Memory B cell (primary cell): Measurements from ENCODE around the gene MILR1.
"Not testable (repeated sequence)": the region's sequence is repeated elsewhere in the genome, so short reads cannot be mapped to it uniquely, and the experiment has no call there.

Experiments
- ATAC-seq: fragments of 150-1000 bp; cut with Tn5 transposase; 2 replicates; pipeline ENCODE4 v1.10.0; 2021; ENCODE audit warnings: low read depth, mild to moderate bottlenecking, moderate library complexity
- DNase-seq, 2 donors: peaks; one replicate each; pipeline ENCODE4 v3.0.0; 2022; ENCODE audit warnings: low spot score in 2 of 2
- H3K27ac Mint-ChIP-seq: one replicate; pipeline ENCODE4 v1.8.0; 2022; ENCODE audit warnings: mild to moderate bottlenecking, moderate library complexity, mixed read lengths
- H3K27me3 Mint-ChIP-seq: one replicate; pipeline ENCODE4 v1.8.0; 2022; ENCODE audit warnings: mixed read lengths
- H3K36me3 Mint-ChIP-seq: one replicate; pipeline ENCODE4 v1.8.0; 2022; ENCODE audit warnings: mild to moderate bottlenecking, mixed read lengths
- H3K4me1 Mint-ChIP-seq: one replicate; pipeline ENCODE4 v1.8.0; 2022; ENCODE audit warnings: mixed read lengths
- H3K4me3 Mint-ChIP-seq: one replicate; pipeline ENCODE4 v1.8.0; 2022; ENCODE audit warnings: mild to moderate bottlenecking, moderate library complexity, mixed read lengths
- H3K9me3 Mint-ChIP-seq: one replicate; pipeline ENCODE4 v1.8.0; 2022; ENCODE audit warnings: mixed read lengths

The MILR1 gene

DNA sequence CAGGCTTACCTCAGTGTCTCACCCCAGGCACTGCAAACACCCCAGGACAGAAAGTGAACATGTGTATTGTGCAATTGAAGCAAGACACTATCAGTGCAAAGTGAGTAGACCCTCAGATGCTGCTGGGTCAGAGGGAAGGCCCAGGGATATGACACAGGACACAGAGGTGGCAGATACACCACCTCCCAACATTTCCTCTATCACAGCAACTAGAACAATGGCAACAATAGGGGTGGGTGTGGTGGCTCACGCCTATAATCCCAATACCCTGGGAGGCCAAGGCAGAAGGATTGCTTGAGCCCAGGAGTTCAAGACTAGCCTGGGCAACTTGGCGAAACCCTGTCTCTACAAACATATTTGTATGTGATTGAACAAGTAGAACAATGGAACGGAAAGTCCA is 22.5 kb downstream of the MILR1 start:
- H3K9me3 Mint-ChIP-seq: no peaks in the 10 kb centered on the region
- no peak for DNase-seq
- H3K4me3 Mint-ChIP-seq: no peak overlapping the region
- H3K36me3 Mint-ChIP-seq: peaks cover 21% of the 10 kb centered on the region
- no peaks in the 10 kb centered on the region for H3K27me3 Mint-ChIP-seq
- ATAC-seq: no peak
- no peaks in the 10 kb centered on the region for H3K4me1 Mint-ChIP-seq
- H3K27ac Mint-ChIP-seq: no peak overlapping the region

DNA sequence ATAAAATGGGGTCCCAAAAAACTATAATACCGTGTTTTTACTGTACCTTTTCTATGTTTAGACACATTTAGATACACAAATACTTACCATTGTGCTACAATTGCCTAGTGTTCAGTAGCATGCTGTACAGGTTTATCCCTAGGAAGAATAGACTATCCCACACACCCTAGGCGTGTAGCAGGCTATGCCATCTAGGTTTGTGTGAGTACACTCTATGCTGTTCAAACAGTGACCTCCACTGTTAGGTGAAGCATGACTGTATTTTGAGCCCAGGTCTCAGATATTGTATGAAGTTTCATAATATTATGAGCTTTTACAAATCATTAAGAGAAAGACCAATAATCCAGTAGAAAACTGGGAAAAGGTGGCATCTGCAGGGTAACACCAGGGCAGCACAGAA is 23.6 kb downstream of the MILR1 start:
- Mint-ChIP-seq H3K27ac (no peak overlapping the region), H3K9me3 (no peaks in the 10 kb centered on the region), H3K27me3 (no peaks in the 10 kb centered on the region), H3K4me1 (no peaks in the 10 kb centered on the region), H3K36me3 (peaks cover 21% of the 10 kb centered on the region), H3K4me3 (no peak overlapping the region)
- DNase-seq: no peak
- ATAC-seq: no peak

- Mint-ChIP-seq H3K27ac (peak overlapping the region; percentile 68), H3K4me1 (peaks cover 2% of the 10 kb centered on the region)
- no peak for ATAC-seq
These were observed 28.9 kb downstream of the MILR1 start for GRCh38 chr17:64477849-64478248.

DNA sequence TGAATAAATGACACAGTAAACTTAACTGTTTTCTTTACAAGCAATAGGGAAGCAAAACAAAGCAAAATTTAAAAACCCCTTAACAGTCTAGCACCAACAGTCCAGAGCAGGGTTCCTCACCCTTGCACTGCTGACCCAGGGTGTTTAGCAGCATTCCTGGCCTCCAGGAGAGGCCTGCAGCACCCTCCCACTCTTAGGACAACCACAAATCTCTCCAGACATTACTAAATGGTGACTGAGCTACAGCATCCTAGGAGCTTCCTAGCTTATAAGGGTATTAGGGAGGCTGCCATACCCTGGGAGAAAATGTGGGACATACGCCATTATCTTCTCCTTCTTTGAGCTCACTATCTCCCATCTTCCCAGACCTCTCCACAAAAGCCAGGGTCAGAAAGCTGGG is 32.0 kb downstream of the MILR1 start:
- H3K9me3 Mint-ChIP-seq: no peaks in the 10 kb centered on the region
- ATAC-seq: no peak
- H3K4me1 Mint-ChIP-seq: peaks cover 4% of the 10 kb centered on the region
- H3K27ac Mint-ChIP-seq: peak overlapping the region; percentile 42
- no peaks in the 10 kb centered on the region for H3K27me3 Mint-ChIP-seq
- H3K4me3 Mint-ChIP-seq: no peak overlapping the region
- H3K36me3 Mint-ChIP-seq: peaks cover 23% of the 10 kb centered on the region
- DNase-seq: no peak

More at GRCh38 chr17:64477849-64478248, 28.9 kb downstream of the MILR1 start:
- DNase-seq: no peak
- H3K9me3 Mint-ChIP-seq: no peaks in the 10 kb centered on the region
- no peak overlapping the region for H3K4me3 Mint-ChIP-seq
- no peaks in the 10 kb centered on the region for H3K27me3 Mint-ChIP-seq
- peaks cover 12% of the 10 kb centered on the region for H3K36me3 Mint-ChIP-seq

DNA sequence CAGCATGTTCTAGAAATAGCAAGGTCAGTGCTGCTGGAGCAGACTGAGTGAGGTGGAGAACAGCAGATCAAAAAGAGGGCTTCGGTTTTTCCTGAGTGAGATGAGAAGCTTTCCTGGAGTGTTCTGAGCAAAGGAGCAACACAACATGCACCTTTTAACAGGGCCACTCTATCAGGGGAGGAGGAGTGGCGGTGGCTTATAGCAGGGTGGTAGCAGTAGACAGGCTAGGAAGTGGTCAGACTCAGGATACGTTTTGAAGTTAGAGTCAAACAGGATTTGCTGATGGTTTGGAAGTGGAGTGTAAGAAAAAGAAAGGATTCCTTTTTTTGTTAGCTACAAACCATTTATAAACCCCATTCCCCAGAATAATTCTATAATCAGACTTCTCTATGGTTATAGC is 35.5 kb downstream of the MILR1 start:
- peak overlapping the region; percentile 78 for H3K27ac Mint-ChIP-seq
- ATAC-seq: no peak

GRCh38 chr17:64488301-64488700 is 39.4 kb downstream of the MILR1 start:
- no peak for DNase-seq
- H3K36me3 Mint-ChIP-seq: peaks cover 24% of the 10 kb centered on the region

More for the DNA sequence above, 35.5 kb downstream of the MILR1 start:
- no peaks in the 10 kb centered on the region for H3K9me3 Mint-ChIP-seq
- DNase-seq: no peak
- H3K4me3 Mint-ChIP-seq: no peak overlapping the region
- H3K36me3 Mint-ChIP-seq: peaks cover 21% of the 10 kb centered on the region
- H3K27me3 Mint-ChIP-seq: no peaks in the 10 kb centered on the region
- peaks cover 4% of the 10 kb centered on the region for H3K4me1 Mint-ChIP-seq

DNA sequence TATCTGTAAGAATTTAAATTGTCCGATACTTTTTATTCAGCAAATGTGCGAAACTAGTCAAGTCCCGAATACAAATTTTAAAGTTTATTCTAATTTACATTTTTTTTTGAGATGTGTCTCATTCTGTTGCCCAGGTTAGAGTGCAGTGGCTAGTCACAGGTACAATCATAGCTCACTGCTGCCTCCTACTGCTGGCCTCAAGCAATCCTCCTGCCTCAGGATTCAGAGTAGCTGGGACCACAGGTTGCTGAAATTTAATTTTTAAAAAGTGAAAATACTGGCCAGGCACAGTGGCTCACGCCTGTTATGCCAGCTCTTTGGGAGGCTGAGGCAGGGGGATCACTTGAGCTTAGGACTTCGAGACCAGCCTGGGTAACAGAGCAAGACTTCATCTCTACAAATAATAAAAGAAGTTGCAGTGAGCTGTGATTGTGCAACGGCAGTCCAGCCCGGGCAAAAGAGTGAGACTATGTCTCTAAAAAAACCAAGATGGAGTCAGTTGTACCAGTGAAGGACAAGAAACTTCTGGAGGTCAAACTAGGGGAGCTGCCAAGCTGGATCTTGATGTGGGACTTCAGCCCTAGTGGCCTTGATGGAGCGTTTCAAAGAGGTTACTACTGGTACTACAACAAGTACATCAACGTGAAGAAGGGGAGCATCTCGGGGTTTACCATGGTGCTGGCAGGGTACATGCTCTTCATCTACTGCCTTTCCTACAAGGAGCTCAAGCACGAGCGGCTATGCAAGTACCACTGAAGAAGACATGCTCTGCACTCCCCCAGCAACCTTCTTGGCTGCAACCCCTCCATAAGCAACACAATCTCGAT is 42.3 kb downstream of the MILR1 start:
- Mint-ChIP-seq H3K4me1 (peaks cover 17% of the 10 kb centered on the region), H3K27me3 (no peaks in the 10 kb centered on the region), H3K4me3 (no peak overlapping the region), H3K9me3 (no peaks in the 10 kb centered on the region), H3K27ac (no peak overlapping the region), H3K36me3 (peaks cover 14% of the 10 kb centered on the region)
- no peak for DNase-seq
- peak; percentile 76 for ATAC-seq

More at GRCh38 chr17:64488301-64488700, 39.4 kb downstream of the MILR1 start:
- no peak overlapping the region for H3K27ac Mint-ChIP-seq
- no peak overlapping the region for H3K4me3 Mint-ChIP-seq
- H3K9me3 Mint-ChIP-seq: no peaks in the 10 kb centered on the region
- no peak for ATAC-seq
- H3K4me1 Mint-ChIP-seq: peaks cover 2% of the 10 kb centered on the region
- no peaks in the 10 kb centered on the region for H3K27me3 Mint-ChIP-seq

GRCh38 chr17:64491994-64492393 is 43.1 kb downstream of the MILR1 start:
- peaks cover 18% of the 10 kb centered on the region for H3K4me1 Mint-ChIP-seq
- peaks cover 14% of the 10 kb centered on the region for H3K36me3 Mint-ChIP-seq
- no peak overlapping the region for H3K27ac Mint-ChIP-seq
- ATAC-seq (no peak), DNase-seq (no peak)
- no peaks in the 10 kb centered on the region for H3K27me3 Mint-ChIP-seq
- no peak overlapping the region for H3K4me3 Mint-ChIP-seq
- H3K9me3 Mint-ChIP-seq: no peaks in the 10 kb centered on the region

DNA sequence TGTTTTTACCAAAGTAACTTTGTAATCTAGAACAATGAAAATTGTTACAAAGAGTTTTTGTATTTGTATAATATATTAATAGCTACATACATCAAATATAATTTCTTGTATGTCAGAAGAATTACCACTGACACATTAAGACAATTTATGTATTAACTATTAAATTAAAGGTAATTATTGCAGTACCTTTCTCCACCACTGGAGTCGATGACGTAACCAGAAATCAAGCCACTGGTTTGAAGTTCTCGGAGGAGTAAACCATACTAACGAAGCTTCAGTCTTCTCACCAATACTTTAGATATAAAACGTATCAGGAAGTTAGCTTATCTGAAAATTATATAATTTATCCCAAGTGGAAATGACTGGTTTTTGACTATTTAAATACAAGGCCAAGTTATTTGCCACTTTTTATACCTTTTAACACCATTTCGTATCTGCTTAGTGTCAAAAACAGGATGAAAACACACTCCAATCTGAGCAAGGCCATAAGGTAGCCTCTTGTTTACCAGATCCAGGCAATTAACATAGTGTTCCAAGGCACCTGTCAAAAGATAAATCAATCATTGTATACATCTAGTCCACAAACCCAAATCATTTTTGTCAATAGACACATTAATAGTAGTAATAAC is 43.7 kb downstream of the MILR1 start:
- no peaks in the 10 kb centered on the region for H3K27me3 Mint-ChIP-seq
- H3K4me3 Mint-ChIP-seq: no peak overlapping the region
- no peaks in the 10 kb centered on the region for H3K9me3 Mint-ChIP-seq
- no peak for ATAC-seq
- no peak for DNase-seq
- H3K36me3 Mint-ChIP-seq: peaks cover 14% of the 10 kb centered on the region
- H3K27ac Mint-ChIP-seq: no peak overlapping the region
- peaks cover 19% of the 10 kb centered on the region for H3K4me1 Mint-ChIP-seq

- Mint-ChIP-seq H3K4me1 (peaks cover 23% of the 10 kb centered on the region), H3K4me3 (peak overlapping the region; percentile 77), H3K27me3 (no peaks in the 10 kb centered on the region), H3K36me3 (peaks cover 11% of the 10 kb centered on the region), H3K9me3 (no peaks in the 10 kb centered on the region), H3K27ac (no peak overlapping the region)
- ATAC-seq (no peak), DNase-seq (no peak)
These were observed 45.2 kb downstream of the MILR1 start for GRCh38 chr17:64494121-64494520.

DNA sequence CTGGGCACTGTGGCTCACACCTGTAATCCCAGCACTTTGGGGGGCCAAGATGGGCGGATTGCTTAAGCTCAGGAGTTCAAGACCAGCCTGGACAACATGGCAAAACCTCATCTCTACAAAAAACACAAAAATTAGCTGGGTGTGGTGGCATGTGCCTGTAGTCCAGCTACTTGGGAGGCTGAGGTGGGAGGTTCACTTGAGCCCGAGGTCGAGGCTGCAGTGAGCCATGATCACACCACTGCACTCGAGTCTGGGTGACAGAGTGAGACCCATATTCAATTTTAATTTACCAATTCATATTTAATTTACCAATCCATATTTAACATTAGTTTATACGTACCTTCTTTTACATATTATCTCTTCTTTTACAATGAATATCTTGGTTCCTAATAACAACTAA is 46.4 kb downstream of the MILR1 start:
- Mint-ChIP-seq H3K4me3 (peak overlapping the region; percentile 99), H3K36me3 (peaks cover 12% of the 10 kb centered on the region), H3K27ac (peak overlapping the region; percentile 50), H3K4me1 (peaks cover 27% of the 10 kb centered on the region)
- ATAC-seq, DNase-seq, H3K27me3 Mint-ChIP-seq, H3K9me3 Mint-ChIP-seq: not testable (repeated sequence)

DNA sequence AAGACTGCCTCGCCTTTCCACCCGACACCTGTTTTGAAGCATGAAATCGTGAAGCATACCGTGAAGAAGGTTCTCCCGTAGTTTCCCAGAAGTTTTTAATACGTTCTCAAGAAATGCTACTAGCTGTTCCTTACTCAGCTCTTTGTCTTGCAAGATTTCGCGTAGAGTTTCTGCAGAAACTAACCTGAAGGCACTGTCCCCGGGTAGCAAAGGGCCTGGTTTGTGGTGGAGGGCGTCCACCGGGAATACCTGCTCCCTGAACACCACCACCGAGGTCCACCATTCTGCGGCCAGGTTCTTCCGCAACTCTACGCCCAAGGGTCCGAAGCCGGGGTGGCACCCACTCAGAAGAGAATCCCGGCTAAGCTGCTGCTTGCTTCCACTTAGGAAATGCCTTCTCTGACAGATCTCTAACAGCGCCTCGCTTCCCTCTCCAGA is 47.5 kb downstream of the MILR1 start:
- Mint-ChIP-seq H3K27ac (peak overlapping the region; percentile 88), H3K27me3 (no peaks in the 10 kb centered on the region), H3K36me3 (peaks cover 18% of the 10 kb centered on the region), H3K4me3 (peak overlapping the region; percentile 99), H3K4me1 (peaks cover 33% of the 10 kb centered on the region), H3K9me3 (no peaks in the 10 kb centered on the region)
- no peak for DNase-seq
- ATAC-seq: no peak

- peak; percentile 89 to 92 for DNase-seq
- Mint-ChIP-seq H3K36me3 (peaks cover 20% of the 10 kb centered on the region), H3K4me1 (peaks cover 38% of the 10 kb centered on the region), H3K27me3 (no peaks in the 10 kb centered on the region), H3K27ac (peak within 1 kb of the TSS; percentile 88), H3K9me3 (no peaks in the 10 kb centered on the region), H3K4me3 (peak within 1 kb of the TSS; percentile 99)
- peak; percentile 80 for ATAC-seq
These were observed 48.1 kb downstream of the MILR1 start, which contains the start of gene POLG2 for GRCh38 chr17:64496786-64497564. POLG2 (minus strand) TSS chr17:64497054; CDS start chr17:64496968, 86 bp downstream.

DNA sequence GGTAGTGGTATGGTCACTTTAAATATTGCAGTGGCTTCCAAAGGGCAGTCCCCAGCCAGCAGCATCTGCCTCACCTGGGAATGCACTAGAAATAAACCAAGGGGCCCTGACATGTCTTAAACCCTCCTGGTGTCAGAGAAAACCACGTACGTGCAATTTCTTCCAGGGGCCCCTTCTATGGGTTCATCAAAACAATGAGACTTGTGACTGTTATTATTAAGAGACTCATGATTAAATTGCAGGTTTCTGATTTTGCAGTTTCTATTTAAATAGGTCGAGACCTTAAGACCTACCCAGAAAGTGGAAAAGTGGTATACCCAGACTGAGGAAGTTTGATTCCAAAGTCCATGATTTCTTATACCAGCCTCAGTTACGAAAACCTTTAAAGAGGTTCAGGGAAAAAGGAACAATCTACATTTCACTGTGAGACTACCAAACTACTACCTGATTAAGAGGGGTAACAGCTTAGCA is 48.7 kb downstream of the MILR1 start:
- no peak for DNase-seq
- Mint-ChIP-seq H3K4me3 (peak overlapping the region; percentile 99), H3K27me3 (no peaks in the 10 kb centered on the region), H3K36me3 (peaks cover 25% of the 10 kb centered on the region), H3K9me3 (no peaks in the 10 kb centered on the region), H3K27ac (peak overlapping the region; percentile 88), H3K4me1 (peaks cover 42% of the 10 kb centered on the region)
- ATAC-seq: peak; percentile 1
